ENCODE measurements around the gene YY1. TPM values are rescaled to one million over a fixed set of nuclear protein-coding genes. Genes with fewer than 3 reads are reported as not detected.
A peak's percentile ranks its signal among the peaks of the same experiment; 100 is the strongest.

YY1 gene
- total RNA-seq, 1 experiment from 2014 or later = 83.1 TPM

DNA sequence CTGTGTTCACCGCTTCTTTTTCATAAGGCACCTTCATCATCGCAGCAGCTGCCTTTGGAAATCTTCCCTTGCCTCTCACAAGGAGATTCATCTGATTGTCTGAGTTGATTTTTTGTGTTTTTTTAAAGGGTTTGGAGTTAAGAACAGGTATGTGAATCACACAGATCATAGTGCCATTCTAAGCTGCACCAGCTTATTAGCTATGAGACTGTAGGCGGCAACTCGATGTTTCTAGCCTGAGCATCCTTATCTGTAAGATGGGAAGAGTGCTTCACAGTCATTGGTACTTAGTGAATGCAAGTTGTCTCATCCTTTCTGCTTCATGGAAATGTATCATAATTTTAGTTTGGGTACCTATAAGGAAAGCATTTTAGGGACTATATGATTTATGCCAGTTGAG lies 35.3 kb downstream of the YY1 start:
- no peaks in the 10 kb centered on the region for H3K27me3 Mint-ChIP-seq (ENCODE audit: low read depth)
- CTCF ChIA-PET = interaction anchor here (0.8 to 1.4 kb wide), 4 partner anchors 9 to 31 kb away, joined by 3 to 6 read pairs (median 4); no protein-coding TSS in a partner anchor

More for the DNA sequence above, 35.3 kb downstream of the YY1 start:
- peak overlapping the region; percentile 57 for H3K27ac Mint-ChIP-seq
- ATAC-seq (no peak), DNase-seq (ENCODE audit: low spot score) (no peak)
- POLR2A ChIA-PET = interaction anchor here (0.6 kb wide), 1 partner anchor 42 kb away, joined by 3 read pairs; no protein-coding TSS in a partner anchor
- TF ChIP-seq USF1 (CRISPR knock-in tag; IDR thresholded peaks at IDR 0.05) (no peak), CBFB (CRISPR knock-in tag; IDR thresholded peaks at IDR 0.05; ENCODE audit: low read depth) (no peak), HMGXB4 (CRISPR knock-in tag; IDR thresholded peaks at IDR 0.05) (no peak), NFE2L1 (CRISPR knock-in tag; IDR thresholded peaks at IDR 0.05) (no peak), ZNF396 (CRISPR knock-in tag; IDR thresholded peaks at IDR 0.05; ENCODE audit: borderline replicate concordance) (no peak), CREB1 (CRISPR knock-in tag; IDR thresholded peaks at IDR 0.05) (no peak), FOXJ3 (CRISPR knock-in tag; IDR thresholded peaks at IDR 0.05; ENCODE audit: borderline replicate concordance) (no peak), ZNF317 (CRISPR knock-in tag; IDR thresholded peaks at IDR 0.05; ENCODE audit: borderline replicate concordance, low read depth) (no peak), ZNF219 (CRISPR knock-in tag; IDR thresholded peaks at IDR 0.05; ENCODE audit: borderline replicate concordance) (no peak), NFYB (CRISPR knock-in tag; conservative IDR thresholded peaks at IDR 0.05; ENCODE audit: low read depth) (no peak)
- TF ChIP-seq, protein P1, sequence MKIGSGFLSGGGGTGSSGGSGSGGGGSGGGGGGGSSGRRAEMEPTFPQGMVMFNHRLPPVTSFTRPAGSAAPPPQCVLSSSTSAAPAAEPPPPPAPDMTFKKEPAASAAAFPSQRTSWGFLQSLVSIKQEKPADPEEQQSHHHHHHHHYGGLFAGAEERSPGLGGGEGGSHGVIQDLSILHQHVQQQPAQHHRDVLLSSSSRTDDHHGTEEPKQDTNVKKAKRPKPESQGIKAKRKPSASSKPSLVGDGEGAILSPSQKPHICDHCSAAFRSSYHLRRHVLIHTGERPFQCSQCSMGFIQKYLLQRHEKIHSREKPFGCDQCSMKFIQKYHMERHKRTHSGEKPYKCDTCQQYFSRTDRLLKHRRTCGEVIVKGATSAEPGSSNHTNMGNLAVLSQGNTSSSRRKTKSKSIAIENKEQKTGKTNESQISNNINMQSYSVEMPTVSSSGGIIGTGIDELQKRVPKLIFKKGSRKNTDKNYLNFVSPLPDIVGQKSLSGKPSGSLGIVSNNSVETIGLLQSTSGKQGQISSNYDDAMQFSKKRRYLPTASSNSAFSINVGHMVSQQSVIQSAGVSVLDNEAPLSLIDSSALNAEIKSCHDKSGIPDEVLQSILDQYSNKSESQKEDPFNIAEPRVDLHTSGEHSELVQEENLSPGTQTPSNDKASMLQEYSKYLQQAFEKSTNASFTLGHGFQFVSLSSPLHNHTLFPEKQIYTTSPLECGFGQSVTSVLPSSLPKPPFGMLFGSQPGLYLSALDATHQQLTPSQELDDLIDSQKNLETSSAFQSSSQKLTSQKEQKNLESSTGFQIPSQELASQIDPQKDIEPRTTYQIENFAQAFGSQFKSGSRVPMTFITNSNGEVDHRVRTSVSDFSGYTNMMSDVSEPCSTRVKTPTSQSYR (CRISPR knock-in tag; IDR thresholded peaks at IDR 0.05) = no peak
- TF ChIP-seq, protein P2, sequence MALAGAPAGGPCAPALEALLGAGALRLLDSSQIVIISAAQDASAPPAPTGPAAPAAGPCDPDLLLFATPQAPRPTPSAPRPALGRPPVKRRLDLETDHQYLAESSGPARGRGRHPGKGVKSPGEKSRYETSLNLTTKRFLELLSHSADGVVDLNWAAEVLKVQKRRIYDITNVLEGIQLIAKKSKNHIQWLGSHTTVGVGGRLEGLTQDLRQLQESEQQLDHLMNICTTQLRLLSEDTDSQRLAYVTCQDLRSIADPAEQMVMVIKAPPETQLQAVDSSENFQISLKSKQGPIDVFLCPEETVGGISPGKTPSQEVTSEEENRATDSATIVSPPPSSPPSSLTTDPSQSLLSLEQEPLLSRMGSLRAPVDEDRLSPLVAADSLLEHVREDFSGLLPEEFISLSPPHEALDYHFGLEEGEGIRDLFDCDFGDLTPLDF (CRISPR knock-in tag; IDR thresholded peaks at IDR 0.05) = no peak
- TF ChIP-seq, protein P3, sequence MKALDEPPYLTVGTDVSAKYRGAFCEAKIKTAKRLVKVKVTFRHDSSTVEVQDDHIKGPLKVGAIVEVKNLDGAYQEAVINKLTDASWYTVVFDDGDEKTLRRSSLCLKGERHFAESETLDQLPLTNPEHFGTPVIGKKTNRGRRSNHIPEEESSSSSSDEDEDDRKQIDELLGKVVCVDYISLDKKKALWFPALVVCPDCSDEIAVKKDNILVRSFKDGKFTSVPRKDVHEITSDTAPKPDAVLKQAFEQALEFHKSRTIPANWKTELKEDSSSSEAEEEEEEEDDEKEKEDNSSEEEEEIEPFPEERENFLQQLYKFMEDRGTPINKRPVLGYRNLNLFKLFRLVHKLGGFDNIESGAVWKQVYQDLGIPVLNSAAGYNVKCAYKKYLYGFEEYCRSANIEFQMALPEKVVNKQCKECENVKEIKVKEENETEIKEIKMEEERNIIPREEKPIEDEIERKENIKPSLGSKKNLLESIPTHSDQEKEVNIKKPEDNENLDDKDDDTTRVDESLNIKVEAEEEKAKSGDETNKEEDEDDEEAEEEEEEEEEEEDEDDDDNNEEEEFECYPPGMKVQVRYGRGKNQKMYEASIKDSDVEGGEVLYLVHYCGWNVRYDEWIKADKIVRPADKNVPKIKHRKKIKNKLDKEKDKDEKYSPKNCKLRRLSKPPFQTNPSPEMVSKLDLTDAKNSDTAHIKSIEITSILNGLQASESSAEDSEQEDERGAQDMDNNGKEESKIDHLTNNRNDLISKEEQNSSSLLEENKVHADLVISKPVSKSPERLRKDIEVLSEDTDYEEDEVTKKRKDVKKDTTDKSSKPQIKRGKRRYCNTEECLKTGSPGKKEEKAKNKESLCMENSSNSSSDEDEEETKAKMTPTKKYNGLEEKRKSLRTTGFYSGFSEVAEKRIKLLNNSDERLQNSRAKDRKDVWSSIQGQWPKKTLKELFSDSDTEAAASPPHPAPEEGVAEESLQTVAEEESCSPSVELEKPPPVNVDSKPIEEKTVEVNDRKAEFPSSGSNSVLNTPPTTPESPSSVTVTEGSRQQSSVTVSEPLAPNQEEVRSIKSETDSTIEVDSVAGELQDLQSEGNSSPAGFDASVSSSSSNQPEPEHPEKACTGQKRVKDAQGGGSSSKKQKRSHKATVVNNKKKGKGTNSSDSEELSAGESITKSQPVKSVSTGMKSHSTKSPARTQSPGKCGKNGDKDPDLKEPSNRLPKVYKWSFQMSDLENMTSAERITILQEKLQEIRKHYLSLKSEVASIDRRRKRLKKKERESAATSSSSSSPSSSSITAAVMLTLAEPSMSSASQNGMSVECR (CRISPR knock-in tag; IDR thresholded peaks at IDR 0.05; ENCODE audit: borderline replicate concordance) = no peak
- H3K36me3 Mint-ChIP-seq = peaks cover 11% of the 10 kb centered on the region
- peak overlapping the region; percentile 39 for H3K4me3 Mint-ChIP-seq
- no peaks in the 10 kb centered on the region for H3K9me3 Mint-ChIP-seq
- H3K4me1 Mint-ChIP-seq = peaks cover 60% of the 10 kb centered on the region
